Stimulated activated naive B cell treated with anti-CD40 and anti-IgM and Interleukin-4, amounts not matched to agents 10 μg/mL and 1 μg/mL and 100 μg/mL, for 72 hours (primary cell): ENCODE measurements around the gene NSRP1.
"Not testable (repeated sequence)": the region's sequence is repeated elsewhere in the genome, so short reads cannot be mapped to it uniquely, and the experiment has no call there.

Source experiments
- ATAC-seq, 2 donors: fragments of 150-1000 bp; cut with Tn5 transposase; replicated peaks; 2 replicates each; pipeline ENCODE4 v1.10.0; 2021; ENCODE audit warnings: moderate library complexity in 1 of 2
- DNase-seq: peaks from one replicate; pipeline ENCODE4 v3.0.0; 2021
- H3K27ac Mint-ChIP-seq: one replicate; pipeline ENCODE4 v1.8.0; 2022; ENCODE audit warnings: mild to moderate bottlenecking, mixed read lengths
- H3K27me3 Mint-ChIP-seq, 2 donors: one replicate each; pipeline ENCODE4 v1.8.0; 2022; ENCODE audit warnings: mixed read lengths in 2 of 2
- H3K36me3 Mint-ChIP-seq, 2 donors: one replicate each; pipeline ENCODE4 v1.8.0; 2022; ENCODE audit warnings: mixed read lengths in 2 of 2, mild to moderate bottlenecking in 1 of 2
- H3K4me1 Mint-ChIP-seq, 2 donors: one replicate each; pipeline ENCODE4 v1.8.0; 2022; ENCODE audit warnings: mixed read lengths in 2 of 2, mild to moderate bottlenecking in 1 of 2
- H3K4me3 Mint-ChIP-seq, 2 donors: one replicate each; pipeline ENCODE4 v1.8.0; 2022; ENCODE audit warnings: mild to moderate bottlenecking in 2 of 2, mixed read lengths in 2 of 2, moderate library complexity in 1 of 2
- H3K9me3 Mint-ChIP-seq, 2 donors: one replicate each; pipeline ENCODE4 v1.8.0; 2022; ENCODE audit warnings: mixed read lengths in 2 of 2, mild to moderate bottlenecking in 1 of 2

Gene NSRP1

DNA sequence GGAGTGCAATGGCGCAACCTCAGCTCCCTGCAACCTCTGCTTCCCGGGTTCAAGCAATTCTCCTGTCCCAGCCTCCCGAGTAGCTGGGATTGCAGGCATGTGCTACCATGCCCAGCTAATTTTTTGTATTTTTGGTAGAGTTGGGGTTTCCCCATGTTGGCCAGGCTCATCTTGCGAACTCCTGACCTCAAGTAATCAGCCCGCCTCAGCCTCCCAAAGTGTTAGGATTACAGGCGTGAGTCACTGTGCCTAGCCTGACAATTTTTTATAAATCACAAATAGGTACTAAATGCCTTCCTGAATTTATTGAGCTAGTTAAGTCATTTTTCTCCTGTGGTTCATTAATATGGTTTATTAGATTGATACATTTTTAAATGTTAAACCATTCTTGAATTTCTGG lies 31.2 kb downstream of the NSRP1 start:
- not testable (repeated sequence) for H3K4me3 Mint-ChIP-seq, H3K27ac Mint-ChIP-seq, H3K27me3 Mint-ChIP-seq, ATAC-seq, DNase-seq, H3K9me3 Mint-ChIP-seq
- Mint-ChIP-seq H3K36me3 (peaks cover 27 to 32% of the 10 kb centered on the region in 2 donors), H3K4me1 (peaks cover 2 to 24% of the 10 kb centered on the region in 2 donors)

DNA sequence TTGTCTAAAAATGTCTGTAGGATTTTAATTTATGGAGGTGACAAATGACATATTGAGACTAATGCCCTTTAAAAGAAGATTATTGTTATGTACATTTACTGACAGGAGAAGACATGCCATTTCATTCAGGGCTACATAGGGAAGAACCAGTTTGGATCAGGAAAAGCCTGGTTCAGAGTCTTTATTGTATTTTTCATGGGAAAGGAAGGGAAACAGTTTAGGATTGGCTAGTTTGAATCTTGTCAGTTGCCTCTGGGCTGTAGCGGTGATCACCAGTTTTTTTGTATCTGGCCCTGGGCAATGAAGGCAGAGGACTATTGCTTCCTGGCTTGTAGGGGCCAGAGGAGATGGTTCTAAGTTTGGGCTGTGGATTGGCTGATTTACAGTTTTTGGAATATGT lies 31.8 kb downstream of the NSRP1 start:
- ATAC-seq (no peak), DNase-seq (no peak)
- H3K27ac Mint-ChIP-seq, result no peak overlapping the region
- no peaks in the 10 kb centered on the region for H3K27me3 Mint-ChIP-seq
- H3K4me1 Mint-ChIP-seq, result peaks cover 3 to 29% of the 10 kb centered on the region in 2 donors
- H3K9me3 Mint-ChIP-seq, result no peaks in the 10 kb centered on the region
- peaks cover 27 to 37% of the 10 kb centered on the region in 2 donors for H3K36me3 Mint-ChIP-seq
- H3K4me3 Mint-ChIP-seq, result no peak overlapping the region

DNA sequence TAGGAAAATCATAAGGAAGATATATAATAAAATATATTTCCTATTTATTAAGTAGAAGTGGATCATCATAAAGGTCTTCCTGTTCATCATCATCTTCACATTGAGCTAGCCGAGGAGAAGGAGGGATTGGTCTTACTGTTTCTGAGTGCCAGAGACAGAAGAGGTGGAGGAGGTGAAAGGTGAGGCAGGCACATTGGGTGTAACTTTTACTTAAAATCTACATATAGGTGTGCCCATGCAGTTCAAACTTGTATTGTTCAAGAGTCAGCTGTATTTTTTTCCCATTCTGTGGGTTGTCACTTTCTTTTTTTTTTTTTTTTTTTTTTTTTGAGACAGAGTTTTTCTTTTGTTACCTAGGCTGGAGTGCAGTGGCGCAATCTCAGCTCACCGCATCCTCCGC lies 34.9 kb downstream of the NSRP1 start:
- DNase-seq (no peak), ATAC-seq (no peak)
- peaks cover 25 to 42% of the 10 kb centered on the region in 2 donors for H3K36me3 Mint-ChIP-seq
- H3K4me1 Mint-ChIP-seq, result peaks cover 4 to 36% of the 10 kb centered on the region in 2 donors
- H3K27me3 Mint-ChIP-seq, result no peaks in the 10 kb centered on the region
- no peaks in the 10 kb centered on the region for H3K9me3 Mint-ChIP-seq
- no peak overlapping the region for H3K4me3 Mint-ChIP-seq
- H3K27ac Mint-ChIP-seq, result no peak overlapping the region

DNA sequence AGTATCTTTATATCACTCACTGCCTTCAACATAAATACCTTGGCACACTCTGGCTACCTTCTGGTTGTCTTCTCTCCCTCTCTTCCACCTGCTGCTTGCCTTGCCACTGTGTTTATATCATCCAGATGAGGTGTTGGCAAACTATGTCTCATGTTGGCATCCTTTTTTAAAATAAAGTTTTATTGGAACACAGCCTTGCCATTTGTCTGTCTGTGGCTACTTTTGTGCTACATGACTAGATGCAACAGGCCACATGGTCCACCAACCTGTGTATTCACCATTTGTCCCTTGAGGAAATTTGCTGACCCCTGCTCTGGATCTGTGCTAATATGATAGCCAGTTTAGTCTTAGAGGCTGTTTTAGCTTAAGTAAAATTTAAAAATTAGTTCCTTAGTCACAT lies 36.8 kb downstream of the NSRP1 start:
- Mint-ChIP-seq H3K4me3 (no peak overlapping the region), H3K36me3 (peaks cover 30 to 52% of the 10 kb centered on the region in 2 donors), H3K9me3 (peaks cover 0 to 4% of the 10 kb centered on the region in 2 donors), H3K27me3 (no peaks in the 10 kb centered on the region), H3K27ac (no peak overlapping the region), H3K4me1 (peaks cover 16 to 39% of the 10 kb centered on the region in 2 donors)
- no peak for ATAC-seq
- no peak for DNase-seq

DNA sequence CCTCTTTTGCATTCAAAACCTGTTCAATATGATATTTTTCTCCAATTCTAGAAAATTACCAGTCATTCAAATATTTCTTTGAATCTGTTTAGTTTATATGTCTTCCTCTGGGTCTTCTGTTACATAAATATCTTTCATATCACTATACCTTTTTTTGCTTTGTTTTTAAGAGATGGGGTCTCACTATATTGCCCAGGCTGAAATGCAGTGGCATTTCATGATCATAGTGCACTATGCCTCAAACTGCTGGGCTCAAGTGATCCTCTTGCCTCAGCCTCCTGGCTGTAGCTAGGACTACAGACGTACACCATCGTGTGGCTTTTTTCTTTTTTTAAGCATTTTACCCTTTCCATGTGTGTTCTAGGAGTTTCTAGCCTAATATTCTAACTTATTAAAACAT lies 38.8 kb downstream of the NSRP1 start:
- H3K27me3 Mint-ChIP-seq, result no peaks in the 10 kb centered on the region
- no peak overlapping the region for H3K27ac Mint-ChIP-seq
- peaks cover 30 to 51% of the 10 kb centered on the region in 2 donors for H3K4me1 Mint-ChIP-seq
- ATAC-seq (no peak), DNase-seq (no peak)
- no peak overlapping the region for H3K4me3 Mint-ChIP-seq
- H3K36me3 Mint-ChIP-seq, result peaks cover 48 to 71% of the 10 kb centered on the region in 2 donors
- peaks cover 12 to 15% of the 10 kb centered on the region in 2 donors for H3K9me3 Mint-ChIP-seq

DNA sequence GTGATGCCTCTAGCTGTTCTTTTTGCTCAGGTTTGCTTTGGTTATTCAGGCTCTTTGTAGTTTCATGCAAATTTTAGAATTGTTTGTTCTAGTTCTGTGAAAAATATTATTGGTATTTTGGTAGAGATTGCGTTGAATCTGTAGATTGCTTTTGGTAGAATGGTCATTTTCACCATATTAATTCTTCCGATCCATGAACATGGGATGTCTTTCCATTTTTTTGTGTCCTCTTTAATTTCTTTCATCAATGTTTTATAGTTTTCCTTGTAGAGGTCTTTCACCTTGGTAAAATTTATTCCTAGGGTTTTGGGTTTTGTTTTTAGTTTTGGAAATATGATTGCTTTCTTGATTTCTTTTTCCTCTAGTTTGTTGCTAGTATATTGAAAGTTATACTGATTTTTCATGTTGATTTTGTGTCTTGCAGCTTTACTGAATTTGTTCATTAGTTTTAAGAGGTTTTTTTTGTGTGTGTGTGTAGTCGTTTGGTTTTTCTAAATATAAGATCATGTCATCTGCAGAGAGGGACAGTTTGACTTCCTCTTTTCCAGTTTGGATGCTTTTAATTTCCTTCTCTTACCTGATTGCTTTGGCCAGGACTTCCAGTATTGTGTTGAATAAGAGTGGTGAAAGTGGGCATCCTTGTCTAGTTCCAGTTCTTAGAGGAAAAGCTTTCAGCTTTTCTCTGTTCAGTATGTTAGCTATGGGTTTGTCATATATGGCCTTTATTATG lies 42.4 kb downstream of the NSRP1 start:
- ATAC-seq, result no peak
- Mint-ChIP-seq H3K4me1 (peaks cover 29 to 43% of the 10 kb centered on the region in 2 donors), H3K36me3 (peaks cover 43 to 65% of the 10 kb centered on the region in 2 donors), H3K9me3 (peaks cover 14 to 18% of the 10 kb centered on the region in 2 donors), H3K27me3 (no peaks in the 10 kb centered on the region), H3K27ac (no peak overlapping the region), H3K4me3 (no peak overlapping the region)
- no peak for DNase-seq

DNA sequence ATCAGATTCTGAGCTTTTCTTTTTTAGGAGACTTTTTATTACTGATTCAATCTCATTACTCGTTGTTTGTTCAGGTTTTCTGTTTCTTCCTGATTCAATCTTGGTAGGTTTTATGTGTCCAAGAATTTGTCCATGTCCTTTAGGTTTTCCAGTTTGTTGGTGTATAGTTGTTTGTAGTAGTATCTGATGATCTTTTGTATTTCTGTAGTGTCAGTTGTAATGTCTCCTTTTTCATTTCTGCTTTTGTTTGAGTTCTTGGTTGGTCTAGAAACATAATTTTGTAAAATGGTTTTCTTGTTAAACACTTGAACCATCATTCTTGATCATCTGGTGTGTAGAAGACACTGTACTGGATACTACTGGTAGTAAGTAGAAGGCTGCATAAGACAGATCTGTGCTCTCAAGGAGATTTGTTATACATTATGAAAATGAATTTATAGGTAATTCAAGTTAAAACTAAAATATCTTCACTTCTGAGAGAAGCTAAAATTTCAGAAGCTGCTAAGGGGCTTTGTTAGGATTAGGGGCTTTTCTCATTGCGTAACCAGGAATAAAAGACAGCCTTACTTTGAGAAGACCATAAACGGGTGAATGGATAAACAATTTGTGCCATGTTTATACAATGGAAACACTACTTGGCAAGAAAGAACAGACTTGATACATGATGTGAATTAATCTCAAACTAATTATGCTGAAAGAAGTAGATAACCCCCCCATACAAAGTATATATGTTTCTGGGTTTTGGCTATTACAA lies 44.0 kb downstream of the NSRP1 start:
- peaks cover 37 to 53% of the 10 kb centered on the region in 2 donors for H3K4me1 Mint-ChIP-seq
- H3K4me3 Mint-ChIP-seq, result no peak overlapping the region
- no peak for ATAC-seq
- no peak for DNase-seq
- H3K27ac Mint-ChIP-seq, result no peak overlapping the region
- H3K36me3 Mint-ChIP-seq, result peaks cover 48 to 69% of the 10 kb centered on the region in 2 donors
- H3K27me3 Mint-ChIP-seq, result no peaks in the 10 kb centered on the region
- peaks cover 14 to 18% of the 10 kb centered on the region in 2 donors for H3K9me3 Mint-ChIP-seq

DNA sequence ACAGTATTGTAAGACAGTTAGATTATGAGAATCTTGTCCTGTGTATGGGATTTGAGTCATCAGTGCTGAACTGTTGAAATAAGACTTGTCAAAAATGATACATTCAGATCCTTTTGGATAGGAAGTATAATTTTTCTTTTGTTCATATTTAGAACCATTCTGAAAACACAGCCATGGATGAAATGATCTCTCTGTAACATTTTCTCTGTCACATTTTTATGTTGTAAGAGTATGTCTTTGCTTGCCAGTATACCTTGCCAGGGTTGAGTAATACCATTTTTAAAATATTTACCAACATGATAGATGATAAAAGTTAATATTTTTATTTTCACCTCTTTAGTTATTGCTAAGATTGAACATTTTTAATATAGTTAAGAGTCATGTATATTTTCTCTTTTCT lies 45.0 kb downstream of the NSRP1 start:
- H3K9me3 Mint-ChIP-seq, result peaks cover 14 to 18% of the 10 kb centered on the region in 2 donors
- no peak overlapping the region for H3K4me3 Mint-ChIP-seq
- no peaks in the 10 kb centered on the region for H3K27me3 Mint-ChIP-seq
- ATAC-seq, result no peak
- H3K36me3 Mint-ChIP-seq, result peaks cover 44 to 62% of the 10 kb centered on the region in 2 donors
- H3K27ac Mint-ChIP-seq, result no peak overlapping the region
- peaks cover 37 to 54% of the 10 kb centered on the region in 2 donors for H3K4me1 Mint-ChIP-seq
- no peak for DNase-seq

DNA sequence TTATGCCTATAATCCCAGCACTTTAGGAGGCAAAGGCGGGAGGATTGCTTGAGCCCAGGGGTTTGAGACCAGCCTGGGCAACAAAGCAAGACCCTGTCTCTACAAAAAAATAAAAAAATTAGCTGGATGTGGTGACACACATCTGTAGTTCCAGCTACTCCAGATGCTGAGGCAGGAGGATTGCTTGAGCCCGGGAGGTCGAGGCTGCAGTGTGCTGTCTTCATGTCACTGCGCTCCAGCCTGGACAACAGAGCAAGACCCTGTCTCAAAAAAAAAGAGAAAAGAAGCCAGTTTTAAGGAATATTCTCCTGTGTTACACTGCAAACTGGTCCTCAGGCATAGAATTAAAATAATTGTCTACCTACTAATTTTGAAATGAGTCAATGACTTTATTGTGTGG lies 47.9 kb downstream of the NSRP1 start:
- H3K4me1 Mint-ChIP-seq, result peaks cover 19 to 28% of the 10 kb centered on the region in 2 donors
- no peak for DNase-seq
- no peaks in the 10 kb centered on the region for H3K27me3 Mint-ChIP-seq
- no peak overlapping the region for H3K4me3 Mint-ChIP-seq
- no peak overlapping the region for H3K27ac Mint-ChIP-seq
- peaks cover 10 to 11% of the 10 kb centered on the region in 2 donors for H3K9me3 Mint-ChIP-seq
- peaks cover 28 to 45% of the 10 kb centered on the region in 2 donors for H3K36me3 Mint-ChIP-seq
- ATAC-seq, result no peak

DNA sequence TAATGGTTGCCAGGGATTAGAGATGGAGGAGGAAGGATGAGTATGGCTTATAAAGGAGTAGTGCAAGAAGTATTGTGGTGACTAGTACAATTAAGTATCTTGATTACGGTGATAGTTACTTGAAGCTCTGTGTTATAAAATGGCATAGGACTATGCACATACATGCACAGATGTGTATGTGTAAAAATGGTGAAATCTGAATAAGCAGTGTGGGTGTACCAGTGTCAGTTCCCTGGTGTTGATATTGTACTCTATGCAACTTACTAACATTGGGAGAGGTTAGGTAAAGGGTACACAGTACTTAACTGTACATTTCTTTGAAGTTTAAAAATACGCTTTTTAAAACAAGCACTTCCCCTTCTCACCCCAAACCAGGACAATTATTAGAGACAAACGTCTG lies 48.5 kb downstream of the NSRP1 start:
- no peak overlapping the region for H3K27ac Mint-ChIP-seq
- H3K4me3 Mint-ChIP-seq, result no peak overlapping the region

DNA sequence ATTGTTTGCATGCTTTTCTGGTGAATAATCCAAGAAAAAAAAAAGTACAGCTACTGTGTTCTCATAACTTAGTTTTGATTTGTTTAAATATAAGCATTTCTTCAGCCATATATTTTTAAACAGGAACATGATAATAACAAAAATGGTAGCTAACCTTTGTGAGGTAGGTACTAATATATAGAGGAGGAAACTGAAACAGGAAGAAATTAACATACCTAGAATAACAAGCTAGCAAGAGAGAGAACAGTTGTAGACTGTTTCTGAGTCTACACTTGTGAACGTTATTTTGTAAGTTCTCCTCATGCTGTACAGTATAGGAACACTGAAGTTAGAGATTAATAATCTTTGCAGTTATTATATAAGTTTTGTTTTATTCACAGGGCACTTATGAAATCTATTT lies 49.3 kb downstream of the NSRP1 start:
- Mint-ChIP-seq H3K27me3 (no peaks in the 10 kb centered on the region), H3K4me1 (peaks cover 16% of the 10 kb centered on the region in 2 donors), H3K4me3 (no peak overlapping the region), H3K36me3 (peaks cover 19 to 35% of the 10 kb centered on the region in 2 donors), H3K27ac (no peak overlapping the region), H3K9me3 (peaks cover 2 to 3% of the 10 kb centered on the region in 2 donors)
- DNase-seq, result no peak
- ATAC-seq, result peak; percentile 56 to 73

More for the DNA sequence above, 48.5 kb downstream of the NSRP1 start:
- Mint-ChIP-seq H3K4me1 (peaks cover 15 to 22% of the 10 kb centered on the region in 2 donors), H3K27me3 (no peaks in the 10 kb centered on the region), H3K9me3 (peaks cover 6 to 8% of the 10 kb centered on the region in 2 donors), H3K36me3 (peaks cover 21 to 39% of the 10 kb centered on the region in 2 donors)
- ATAC-seq, result no peak
- no peak for DNase-seq

DNA sequence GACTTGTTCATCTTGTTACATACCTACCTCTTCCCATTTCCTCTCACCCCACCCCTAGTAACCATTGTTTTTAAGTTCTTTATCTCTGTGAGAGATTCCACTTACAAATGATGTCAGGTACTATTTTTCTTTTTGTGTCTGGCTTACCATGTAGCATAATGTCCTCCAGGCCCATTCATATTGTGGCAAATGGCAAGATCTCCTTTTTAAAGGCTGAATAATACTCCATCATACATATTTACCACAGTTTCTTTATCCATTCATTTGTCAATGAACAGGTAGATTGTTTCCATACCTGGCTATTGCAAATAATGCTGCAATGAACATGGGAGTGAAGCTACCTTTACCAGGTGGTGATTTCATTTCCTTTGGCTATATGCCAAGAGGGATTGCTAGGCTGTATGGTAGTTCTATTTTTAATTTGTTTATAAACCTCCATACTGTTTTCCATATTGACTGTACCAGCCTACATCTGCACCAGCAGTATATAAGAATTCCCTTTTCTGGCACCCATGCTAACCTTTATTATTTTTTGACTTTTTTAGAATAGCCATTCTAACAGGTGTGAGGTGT lies 53.9 kb downstream of the NSRP1 start:
- H3K36me3 Mint-ChIP-seq, result peaks cover 21 to 41% of the 10 kb centered on the region in 2 donors
- no peaks in the 10 kb centered on the region for H3K27me3 Mint-ChIP-seq
- ATAC-seq, result no peak
- no peak overlapping the region for H3K4me3 Mint-ChIP-seq
- no peak overlapping the region for H3K27ac Mint-ChIP-seq
- H3K4me1 Mint-ChIP-seq, result peaks cover 10 to 12% of the 10 kb centered on the region in 2 donors
- H3K9me3 Mint-ChIP-seq, result peaks cover 2 to 3% of the 10 kb centered on the region in 2 donors
- no peak for DNase-seq

DNA sequence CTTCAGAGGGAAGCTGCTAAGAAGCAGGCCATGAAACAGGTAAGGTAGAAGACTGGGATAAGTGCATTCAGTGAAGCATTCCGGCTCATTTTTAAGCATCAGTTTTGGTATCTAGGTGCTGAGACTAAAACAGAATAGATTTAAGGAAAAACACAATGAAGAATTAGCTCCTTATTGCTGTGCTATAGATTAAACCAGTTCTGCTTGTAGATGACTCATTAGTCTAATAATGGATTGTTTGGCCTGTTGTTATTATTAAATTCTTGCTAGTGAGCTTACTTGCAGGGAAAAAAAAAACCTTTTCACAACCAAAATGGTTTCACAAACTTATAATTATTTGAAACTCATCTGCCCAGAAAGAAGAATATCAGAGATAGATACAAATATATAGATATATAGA lies 55.9 kb downstream of the NSRP1 start:
- H3K4me1 Mint-ChIP-seq, result peaks cover 4 to 8% of the 10 kb centered on the region in 2 donors
- no peaks in the 10 kb centered on the region for H3K9me3 Mint-ChIP-seq
- no peak overlapping the region for H3K4me3 Mint-ChIP-seq
- H3K27me3 Mint-ChIP-seq, result no peaks in the 10 kb centered on the region
- no peak overlapping the region for H3K27ac Mint-ChIP-seq
- ATAC-seq (no peak), DNase-seq (no peak)
- peaks cover 23 to 50% of the 10 kb centered on the region in 2 donors for H3K36me3 Mint-ChIP-seq

DNA sequence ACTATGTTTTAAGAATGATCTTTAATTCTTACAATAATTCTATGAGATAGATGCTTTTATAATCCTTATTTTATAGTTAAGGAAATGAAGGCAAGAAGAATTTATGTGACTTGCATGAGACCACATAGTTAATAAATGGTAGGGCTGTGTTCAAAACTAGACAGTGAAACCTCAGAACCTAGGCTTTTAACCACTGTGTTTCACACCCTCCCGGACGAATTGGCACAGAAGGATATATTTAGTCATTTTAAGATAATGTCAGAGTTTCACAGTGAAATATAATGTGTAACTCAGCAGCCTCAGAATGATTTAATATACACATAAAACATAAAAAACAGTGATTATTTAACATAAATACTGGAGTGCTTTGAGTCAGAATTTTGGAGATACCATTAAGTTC lies 57.0 kb downstream of the NSRP1 start:
- Mint-ChIP-seq H3K27ac (no peak overlapping the region), H3K27me3 (no peaks in the 10 kb centered on the region)
- DNase-seq, result no peak

More for the DNA sequence above, 57.0 kb downstream of the NSRP1 start:
- no peaks in the 10 kb centered on the region for H3K9me3 Mint-ChIP-seq
- H3K36me3 Mint-ChIP-seq, result peaks cover 25 to 50% of the 10 kb centered on the region in 2 donors
- H3K4me1 Mint-ChIP-seq, result peaks cover 4 to 8% of the 10 kb centered on the region in 2 donors
- peak; percentile 69 to 78 for ATAC-seq
- no peak overlapping the region for H3K4me3 Mint-ChIP-seq
